Astrocyte (in vitro differentiated cells and primary cell): ENCODE results near the gene CSF1R. TPM values are rescaled to one million over a fixed set of nuclear protein-coding genes. Genes with fewer than 3 reads are reported as not detected.
"Not testable (repeated sequence)": the region's sequence is repeated elsewhere in the genome, so short reads cannot be mapped to it uniquely, and the experiment has no call there.

Experiments used
- DNase-seq: peaks from one replicate; pipeline ENCODE4 v3.0.0-alpha.2; 2010; ENCODE audit warnings: low read depth
- FAIRE-seq: peaks from 2 replicates; lab custom pipeline; 2011; peaks lifted over from hg19 to GRCh38; lab: Jason Lieb, UNC
- H2AFZ ChIP-seq: 2 replicates; pipeline ENCODE4 v1.6.0; 2012; ENCODE audit warnings: low read depth, low read length, inconsistent platforms
- H3K27ac ChIP-seq: 2 replicates; pipeline ENCODE4 v1.5.1; 2011; ENCODE audit warnings: low read depth, low read length, inconsistent platforms
- H3K27me3 ChIP-seq: 2 replicates; pipeline ENCODE4 v1.6.0; 2011; ENCODE audit warnings: low read length, inconsistent platforms; ENCODE audit not compliant: insufficient read depth
- H3K36me3 ChIP-seq: 2 replicates; pipeline ENCODE4 v1.5.1; 2011; ENCODE audit warnings: low read length, inconsistent platforms; ENCODE audit not compliant: insufficient read depth
- H3K4me1 ChIP-seq: 2 replicates; pipeline ENCODE4 v1.5.1; 2011; ENCODE audit warnings: low read length, inconsistent platforms; ENCODE audit not compliant: insufficient read depth
- H3K4me2 ChIP-seq: 2 replicates; pipeline ENCODE4 v1.6.0; 2012; ENCODE audit warnings: low read length, inconsistent platforms
- H3K4me3 ChIP-seq: 2 replicates; pipeline ENCODE4 v1.5.1; 2011; ENCODE audit warnings: low read depth, mild to moderate bottlenecking, low read length, inconsistent platforms; ENCODE audit not compliant: insufficient read depth
- H3K79me2 ChIP-seq: 2 replicates; pipeline ENCODE4 v1.6.0; 2012; ENCODE audit warnings: mild to moderate bottlenecking, low read length, inconsistent platforms; ENCODE audit not compliant: insufficient read depth
- H3K9ac ChIP-seq: 2 replicates; pipeline ENCODE4 v1.6.0; 2012; ENCODE audit warnings: mild to moderate bottlenecking, low read length, inconsistent platforms
- H3K9me3 ChIP-seq: 2 replicates; pipeline ENCODE4 v1.5.1; 2012; ENCODE audit warnings: low read depth, mild to moderate bottlenecking, low read length, inconsistent platforms; ENCODE audit not compliant: insufficient read depth
- H4K20me1 ChIP-seq: 2 replicates; pipeline ENCODE4 v1.6.0; 2012; ENCODE audit warnings: low read length, inconsistent platforms; ENCODE audit not compliant: insufficient read depth
- H3K27ac Mint-ChIP-seq: one replicate; pipeline ENCODE4 v1.8.0; 2021; ENCODE audit warnings: mild to moderate bottlenecking, mixed read lengths; ENCODE audit not compliant: unreplicated experiment
- H3K27me3 Mint-ChIP-seq: one replicate; pipeline ENCODE4 v1.8.0; 2021; ENCODE audit warnings: low read depth, mixed read lengths; ENCODE audit not compliant: unreplicated experiment
- H3K36me3 Mint-ChIP-seq: one replicate; pipeline ENCODE4 v1.8.0; 2021; ENCODE audit warnings: low read depth, mixed read lengths; ENCODE audit not compliant: unreplicated experiment
- H3K4me1 Mint-ChIP-seq: one replicate; pipeline ENCODE4 v1.8.0; 2021; ENCODE audit warnings: low read depth, mixed read lengths; ENCODE audit not compliant: unreplicated experiment
- H3K4me3 Mint-ChIP-seq: one replicate; pipeline ENCODE4 v1.8.0; 2021; ENCODE audit warnings: mild to moderate bottlenecking, moderate library complexity, mixed read lengths; ENCODE audit not compliant: unreplicated experiment
- H3K9me3 Mint-ChIP-seq: one replicate; pipeline ENCODE4 v1.8.0; 2021; ENCODE audit warnings: mild to moderate bottlenecking, mixed read lengths; ENCODE audit not compliant: unreplicated experiment
- EZH2 ChIP-seq: IDR thresholded peaks from 2 replicates; pipeline ENCODE4 v1.6.1; 2012; ENCODE audit warnings: mild to moderate bottlenecking, low read length, inconsistent platforms; ENCODE audit not compliant: insufficient read depth
- total RNA-seq: library from RNA; stranded (reverse); gene quantifications from 2 replicates; pipeline ENCODE4 v1.2.1, GENCODE V29; 2021
- TF ChIP-seq, protein P1 (sequence below): IDR thresholded peaks from 2 replicates; pipeline ENCODE4 v1.5.1; 2011; ENCODE audit warnings: low read depth, mild to moderate bottlenecking, inconsistent platforms, low read length, moderate library complexity; ENCODE audit not compliant: insufficient read depth

CSF1R gene
- total RNA-seq, 1 donor from 2014 or later = 1.4 TPM

DNA sequence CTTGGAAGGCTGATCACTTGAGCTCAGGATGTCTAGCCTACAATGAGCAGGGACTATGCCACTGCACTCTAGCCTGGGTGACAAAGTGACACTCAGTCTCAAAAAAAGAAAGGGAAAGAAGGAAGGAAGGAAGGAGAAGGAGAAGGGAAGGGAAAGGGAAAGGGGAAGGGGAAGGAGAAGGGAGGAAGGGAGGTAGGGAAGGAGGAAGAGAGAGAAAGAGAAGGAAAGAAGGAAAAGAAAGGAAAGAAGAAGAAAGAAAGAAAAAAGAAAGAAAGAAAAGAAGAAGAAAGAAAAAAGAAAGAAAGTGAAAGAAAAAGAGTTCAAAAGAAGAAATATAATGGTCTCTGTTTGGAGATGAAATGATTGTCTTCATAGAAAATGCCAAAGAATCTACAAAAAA is 10.8 kb upstream of the CSF1R start:
- no peak overlapping the region for H3K27ac Mint-ChIP-seq
- Histone ChIP-seq H2AFZ (no peak overlapping the region), H3K9ac (no peak overlapping the region), H3K27ac (no peak overlapping the region), H3K79me2 (no peaks in the 10 kb centered on the region), H3K4me2 (no peak overlapping the region), H3K4me3 (no peak overlapping the region), H3K36me3 (no peaks in the 10 kb centered on the region), H3K4me1 (no peaks in the 10 kb centered on the region), H4K20me1 (no peaks in the 10 kb centered on the region), H3K27me3 (peaks cover 4% of the 10 kb centered on the region), H3K9me3 (no peaks in the 10 kb centered on the region)
- no peaks in the 10 kb centered on the region for H3K4me1 Mint-ChIP-seq
- no peaks in the 10 kb centered on the region for H3K9me3 Mint-ChIP-seq
- H3K27me3 Mint-ChIP-seq = peaks cover 17% of the 10 kb centered on the region
- TF ChIP-seq, protein P1, sequence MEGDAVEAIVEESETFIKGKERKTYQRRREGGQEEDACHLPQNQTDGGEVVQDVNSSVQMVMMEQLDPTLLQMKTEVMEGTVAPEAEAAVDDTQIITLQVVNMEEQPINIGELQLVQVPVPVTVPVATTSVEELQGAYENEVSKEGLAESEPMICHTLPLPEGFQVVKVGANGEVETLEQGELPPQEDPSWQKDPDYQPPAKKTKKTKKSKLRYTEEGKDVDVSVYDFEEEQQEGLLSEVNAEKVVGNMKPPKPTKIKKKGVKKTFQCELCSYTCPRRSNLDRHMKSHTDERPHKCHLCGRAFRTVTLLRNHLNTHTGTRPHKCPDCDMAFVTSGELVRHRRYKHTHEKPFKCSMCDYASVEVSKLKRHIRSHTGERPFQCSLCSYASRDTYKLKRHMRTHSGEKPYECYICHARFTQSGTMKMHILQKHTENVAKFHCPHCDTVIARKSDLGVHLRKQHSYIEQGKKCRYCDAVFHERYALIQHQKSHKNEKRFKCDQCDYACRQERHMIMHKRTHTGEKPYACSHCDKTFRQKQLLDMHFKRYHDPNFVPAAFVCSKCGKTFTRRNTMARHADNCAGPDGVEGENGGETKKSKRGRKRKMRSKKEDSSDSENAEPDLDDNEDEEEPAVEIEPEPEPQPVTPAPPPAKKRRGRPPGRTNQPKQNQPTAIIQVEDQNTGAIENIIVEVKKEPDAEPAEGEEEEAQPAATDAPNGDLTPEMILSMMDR = no peak
- no peak for TF ChIP-seq EZH2
- H3K4me3 Mint-ChIP-seq = no peak overlapping the region
- DNase-seq (no peak), FAIRE-seq (no peak)
- no peaks in the 10 kb centered on the region for H3K36me3 Mint-ChIP-seq

DNA sequence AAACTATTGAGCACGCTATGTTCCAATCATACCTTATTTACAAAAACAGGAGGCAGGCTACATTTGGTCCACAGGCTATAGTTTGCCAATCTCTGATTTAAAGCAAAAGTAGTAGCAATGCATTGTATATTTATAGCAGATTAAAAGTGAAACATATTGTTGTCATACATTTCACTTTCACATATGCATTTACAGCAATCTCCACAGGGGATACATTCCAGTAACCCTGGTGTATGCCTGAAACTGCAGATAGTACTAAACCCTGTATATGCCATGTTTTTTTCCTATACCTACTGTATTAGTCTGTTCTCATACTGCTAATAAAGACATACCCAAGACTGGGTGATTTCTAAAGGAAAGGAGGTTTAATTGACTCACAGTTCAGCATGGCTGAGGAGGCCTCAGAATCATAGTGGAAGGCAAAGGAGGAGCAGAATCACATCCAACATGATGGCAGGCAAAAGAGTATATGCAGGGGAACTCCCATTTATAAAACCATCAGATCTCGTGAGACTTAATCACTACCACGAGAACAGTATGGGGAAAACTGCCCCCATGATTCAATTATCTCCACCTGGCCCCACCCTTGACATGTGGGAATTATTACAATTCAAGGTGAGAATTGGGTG is 5.9 kb upstream of the CSF1R start:
- Histone ChIP-seq H4K20me1 (no peaks in the 10 kb centered on the region), H3K9me3 (no peaks in the 10 kb centered on the region), H3K4me1 (no peaks in the 10 kb centered on the region), H2AFZ (no peak overlapping the region), H3K27me3 (peaks cover 4% of the 10 kb centered on the region), H3K9ac (no peak overlapping the region), H3K4me2 (no peak overlapping the region), H3K79me2 (no peaks in the 10 kb centered on the region), H3K4me3 (no peak overlapping the region), H3K36me3 (no peaks in the 10 kb centered on the region), H3K27ac (no peak overlapping the region)
- Mint-ChIP-seq H3K9me3 (no peaks in the 10 kb centered on the region), H3K4me1 (no peaks in the 10 kb centered on the region), H3K27me3 (peaks cover 22% of the 10 kb centered on the region), H3K27ac (no peak overlapping the region), H3K36me3 (no peaks in the 10 kb centered on the region), H3K4me3 (no peak overlapping the region)
- DNase-seq (no peak), FAIRE-seq (no peak)
- TF ChIP-seq, protein P1 = no peak
- TF ChIP-seq EZH2 = no peak

DNA sequence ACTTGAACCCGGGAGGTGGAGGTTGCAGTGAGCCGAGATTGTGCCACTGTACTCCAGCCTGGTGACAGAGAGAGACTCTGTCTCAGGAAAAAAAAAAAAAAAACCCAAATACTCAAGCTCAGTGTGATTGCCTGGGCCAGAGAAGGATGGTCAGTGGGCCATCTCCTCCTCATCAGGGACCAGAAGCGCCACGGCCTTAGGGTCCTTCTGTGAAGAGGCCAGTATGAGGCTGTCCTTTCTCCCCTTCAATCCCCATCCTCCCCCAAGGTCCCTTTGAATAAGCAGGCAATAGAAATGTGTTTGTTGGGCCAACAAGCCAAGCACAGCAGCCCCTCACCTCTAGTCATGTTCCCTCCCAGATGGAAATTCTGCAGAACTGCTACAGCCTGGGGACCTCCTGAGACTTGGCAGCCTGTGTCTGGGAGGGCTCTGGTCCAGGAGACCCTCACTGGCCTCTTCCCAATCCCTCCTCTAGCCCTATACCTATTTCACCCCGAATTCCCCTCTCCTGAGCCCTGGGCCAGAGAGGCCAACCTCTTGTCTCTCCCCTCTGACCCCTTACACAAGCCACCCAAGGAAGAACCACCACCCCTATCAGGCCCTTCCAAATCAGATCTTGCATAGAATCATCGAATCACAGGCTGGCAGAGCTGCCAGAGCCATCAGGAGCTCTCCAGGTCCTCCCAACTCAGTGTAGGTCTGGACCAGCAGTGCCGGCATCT is 1.0 kb downstream of the CSF1R start:
- no peaks in the 10 kb centered on the region for H3K36me3 Mint-ChIP-seq
- no peak for DNase-seq
- Histone ChIP-seq H4K20me1 (no peaks in the 10 kb centered on the region), H3K9ac (no peak overlapping the region), H3K4me1 (peaks cover 6% of the 10 kb centered on the region), H3K27ac (no peak overlapping the region), H3K27me3 (no peaks in the 10 kb centered on the region), H2AFZ (no peak overlapping the region), H3K36me3 (no peaks in the 10 kb centered on the region), H3K4me2 (no peak overlapping the region), H3K4me3 (no peak overlapping the region), H3K9me3 (no peaks in the 10 kb centered on the region), H3K79me2 (no peaks in the 10 kb centered on the region)
- no peak for FAIRE-seq
- H3K9me3 Mint-ChIP-seq = no peaks in the 10 kb centered on the region
- TF ChIP-seq, protein P1 = no peak
- no peak for TF ChIP-seq EZH2
- peaks cover 3% of the 10 kb centered on the region for H3K4me1 Mint-ChIP-seq
- H3K27ac Mint-ChIP-seq = no peak overlapping the region
- H3K27me3 Mint-ChIP-seq = peaks cover 44% of the 10 kb centered on the region
- no peak overlapping the region for H3K4me3 Mint-ChIP-seq

DNA sequence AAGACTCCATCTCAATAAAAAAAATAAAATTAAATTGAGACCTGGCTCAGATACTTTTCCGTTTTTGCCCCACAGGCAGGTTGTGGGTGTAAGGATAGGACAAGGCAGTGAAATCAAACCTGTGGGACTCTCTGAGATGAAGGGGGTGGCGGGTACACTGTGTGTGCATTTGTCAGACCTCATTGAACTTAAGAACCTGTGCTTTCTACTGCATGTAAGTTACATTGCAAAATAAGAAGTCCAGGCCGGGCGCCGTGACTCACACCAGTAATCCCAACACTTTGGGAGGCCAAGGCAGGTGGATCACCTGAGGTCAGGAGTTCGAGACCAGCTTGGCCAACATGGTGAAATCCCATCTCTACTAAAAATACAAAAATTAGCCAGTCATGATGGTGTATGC is 1.6 kb downstream of the CSF1R start:
- H3K4me2 ChIP-seq, H4K20me1 ChIP-seq, H3K36me3 Mint-ChIP-seq, H3K27ac ChIP-seq, H3K27me3 ChIP-seq, H3K9me3 ChIP-seq, H3K9ac ChIP-seq, H3K9me3 Mint-ChIP-seq, FAIRE-seq, H3K4me3 Mint-ChIP-seq, H2AFZ ChIP-seq, H3K27ac Mint-ChIP-seq, H3K4me1 ChIP-seq, H3K4me3 ChIP-seq, DNase-seq, H3K4me1 Mint-ChIP-seq, H3K79me2 ChIP-seq, H3K36me3 ChIP-seq: not testable (repeated sequence)
- H3K27me3 Mint-ChIP-seq = peaks cover 45% of the 10 kb centered on the region
